Measurements from ENCODE around the gene SLC5A2. TPM values are rescaled to one million over a fixed set of nuclear protein-coding genes. Genes with fewer than 3 reads are reported as not detected.

SLC5A2 gene
- total and polyA plus RNA-seq, 2 donors from 2014 or later, result 4.8 to 208 TPM

DNA sequence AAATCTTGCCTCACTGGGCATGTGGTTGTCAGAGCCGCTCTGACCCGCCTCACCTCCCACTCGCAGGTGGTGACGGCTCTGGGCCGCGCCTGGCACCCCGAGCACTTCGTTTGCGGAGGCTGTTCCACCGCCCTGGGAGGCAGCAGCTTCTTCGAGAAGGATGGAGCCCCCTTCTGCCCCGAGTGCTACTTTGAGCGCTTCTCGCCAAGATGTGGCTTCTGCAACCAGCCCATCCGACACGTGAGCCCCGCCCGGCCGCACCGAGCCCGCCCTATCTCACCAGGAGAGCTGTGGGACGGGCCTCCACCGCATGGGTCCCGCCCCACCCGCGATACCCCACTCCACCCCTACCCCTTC is 7.0 kb upstream of the SLC5A2 start:
- Histone ChIP-seq H3K36me3 (ENCODE audit: control insufficient read depth in 2 of 3, insufficient read depth in 3 of 3, low read length in 3 of 3) (peaks cover 0 to 4% (median 0%) of the 10 kb centered on the region in 3 donors), H3K4me1 (ENCODE audit: control insufficient read depth in 2 of 3, insufficient read depth in 2 of 3, low read depth in 1 of 3, low read length in 3 of 3) (peaks cover 0 to 17% (median 3%) of the 10 kb centered on the region in 3 donors), H3K4me3 (ENCODE audit: low read length in 3 of 3) (peak overlapping the region in 1 of 3 donors; percentile 61), H3K9ac (ENCODE audit: low read length in 3 of 3) (no peak overlapping the region), H3K9me3 (ENCODE audit: control insufficient read depth in 2 of 3, insufficient read depth in 1 of 3, low read length in 3 of 3) (no peaks in the 10 kb centered on the region), H3K27ac (ENCODE audit: low read depth in 2 of 2, low read length in 2 of 2) (peak overlapping the region; percentile 28 to 76), H3K27me3 (ENCODE audit: control insufficient read depth, insufficient read depth, low read length) (no peaks in the 10 kb centered on the region)
- FAIRE-seq (no peak), DNase-seq (peak in 1 of 5 donors; percentile 72)
- TF ChIP-seq CTCF (IDR thresholded peaks at IDR 0.05; ENCODE audit: borderline replicate concordance, extremely low read depth, insufficient read depth), result no peak
- intact Hi-C loops (cut with DNase I), result no loop called here

DNA sequence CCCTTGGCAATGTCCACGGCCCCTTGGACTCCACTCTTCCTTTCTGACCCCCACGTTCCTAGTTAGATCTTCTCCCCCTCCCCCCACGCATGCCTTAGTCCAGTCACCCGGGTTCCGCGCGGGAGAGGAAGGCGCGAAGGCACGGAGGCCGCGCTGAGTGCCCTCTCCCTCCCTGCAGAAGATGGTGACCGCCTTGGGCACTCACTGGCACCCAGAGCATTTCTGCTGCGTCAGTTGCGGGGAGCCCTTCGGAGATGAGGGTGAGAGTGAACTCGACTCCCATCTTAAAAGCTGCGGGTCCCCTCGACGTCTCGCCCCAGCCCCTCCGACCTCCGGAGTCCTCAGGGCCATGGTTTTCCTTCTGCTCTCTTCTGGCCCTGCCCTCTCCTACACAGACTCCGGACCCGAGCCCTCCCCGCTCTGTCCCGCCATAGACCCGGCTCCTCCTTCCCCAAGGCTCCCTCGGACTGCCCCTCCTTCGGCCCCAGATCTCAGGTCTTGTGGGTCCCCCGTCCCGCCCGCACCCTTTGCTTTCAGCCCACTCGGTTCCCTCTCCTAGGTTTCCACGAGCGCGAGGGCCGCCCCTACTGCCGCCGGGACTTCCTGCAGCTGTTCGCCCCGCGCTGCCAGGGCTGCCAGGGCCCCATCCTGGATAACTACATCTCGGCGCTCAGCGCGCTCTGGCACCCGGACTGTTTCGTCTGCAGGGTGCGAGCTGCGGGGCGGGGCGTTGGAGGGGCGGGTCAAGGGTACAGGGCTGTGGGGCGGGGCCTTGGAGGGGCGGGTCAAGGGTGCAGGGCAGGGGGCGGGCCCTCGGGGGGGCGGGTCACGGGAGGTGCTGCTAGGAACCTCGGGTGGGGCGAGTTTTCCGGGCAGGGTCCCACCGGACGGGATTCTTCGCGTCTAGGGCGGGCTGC is 6.4 kb upstream of the SLC5A2 start:
- peaks cover 0 to 16% (median 3%) of the 10 kb centered on the region in 3 donors for H3K4me1 ChIP-seq (ENCODE audit: control insufficient read depth in 2 of 3, insufficient read depth in 2 of 3, low read depth in 1 of 3, low read length in 3 of 3)
- no peak for TF ChIP-seq CTCF (IDR thresholded peaks at IDR 0.05; ENCODE audit: borderline replicate concordance, extremely low read depth, insufficient read depth)
- H3K27ac ChIP-seq (ENCODE audit: low read depth in 2 of 2, low read length in 2 of 2), result peak overlapping the region; percentile 86 to 90
- peaks cover 0 to 4% (median 0%) of the 10 kb centered on the region in 3 donors for H3K36me3 ChIP-seq (ENCODE audit: control insufficient read depth in 2 of 3, insufficient read depth in 3 of 3, low read length in 3 of 3)
- no peak for FAIRE-seq
- no peaks in the 10 kb centered on the region for H3K27me3 ChIP-seq (ENCODE audit: control insufficient read depth, insufficient read depth, low read length)
- peak overlapping the region in 2 of 3 donors; percentile 6 to 58 for H3K9ac ChIP-seq (ENCODE audit: low read length in 3 of 3)
- intact Hi-C loops (cut with DNase I), result no loop called here
- DNase-seq, result peak; percentile 46 to 97 (median 65)
- H3K4me3 ChIP-seq (ENCODE audit: low read length in 3 of 3), result peak overlapping the region in 2 of 3 donors; percentile 61 to 67
- no peaks in the 10 kb centered on the region for H3K9me3 ChIP-seq (ENCODE audit: control insufficient read depth in 2 of 3, insufficient read depth in 1 of 3, low read length in 3 of 3)

GRCh38 chr16:31477220-31478216 is 5.4 kb upstream of the SLC5A2 start:
- H3K36me3 ChIP-seq (ENCODE audit: control insufficient read depth in 2 of 3, insufficient read depth in 3 of 3, low read length in 3 of 3), result peaks cover 0 to 4% (median 0%) of the 10 kb centered on the region in 3 donors
- TF ChIP-seq CTCF (IDR thresholded peaks at IDR 0.05; ENCODE audit: borderline replicate concordance, extremely low read depth, insufficient read depth), result peak; percentile 32
- DNase-seq, result peak; percentile 71 to 94 (median 79)

More at GRCh38 chr16:31477220-31478216, 5.4 kb upstream of the SLC5A2 start:
- H3K9ac ChIP-seq (ENCODE audit: low read length in 3 of 3), result peak overlapping the region in 1 of 3 donors; percentile 22
- intact Hi-C loops (cut with DNase I), result no loop called here
- FAIRE-seq, result no peak
- H3K4me3 ChIP-seq (ENCODE audit: low read length in 3 of 3), result peak overlapping the region in 2 of 3 donors; percentile 34 to 61
- H3K27ac ChIP-seq (ENCODE audit: low read depth in 2 of 2, low read length in 2 of 2), result peak overlapping the region; percentile 79 to 90
- no peaks in the 10 kb centered on the region for H3K27me3 ChIP-seq (ENCODE audit: control insufficient read depth, insufficient read depth, low read length)
- H3K4me1 ChIP-seq (ENCODE audit: control insufficient read depth in 2 of 3, insufficient read depth in 2 of 3, low read depth in 1 of 3, low read length in 3 of 3), result peaks cover 0 to 16% (median 3%) of the 10 kb centered on the region in 3 donors
- H3K9me3 ChIP-seq (ENCODE audit: control insufficient read depth in 2 of 3, insufficient read depth in 1 of 3, low read length in 3 of 3), result no peaks in the 10 kb centered on the region
